ENCODE results near the gene SPTB.

The SPTB gene

DNA sequence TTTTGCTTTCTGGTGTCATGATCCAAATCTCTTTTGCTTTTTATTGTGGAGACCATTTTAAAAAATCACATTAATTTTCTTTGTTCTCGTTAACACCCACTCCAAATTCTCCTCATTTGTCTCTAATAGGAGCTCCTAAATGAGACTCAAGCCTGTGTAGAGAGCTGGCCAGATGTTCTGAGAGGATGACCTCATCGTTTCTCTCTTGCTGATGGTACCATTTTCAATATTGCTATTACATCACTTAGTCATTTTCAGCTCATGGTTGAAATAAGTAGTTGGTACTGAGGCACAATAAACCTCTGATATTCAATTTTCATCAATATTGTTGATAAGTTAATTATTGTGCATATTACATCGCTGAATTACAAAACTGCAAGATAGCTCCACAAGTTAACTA, 31.5 kb downstream of the SPTB start:
- DNase-seq, result no peak

DNA sequence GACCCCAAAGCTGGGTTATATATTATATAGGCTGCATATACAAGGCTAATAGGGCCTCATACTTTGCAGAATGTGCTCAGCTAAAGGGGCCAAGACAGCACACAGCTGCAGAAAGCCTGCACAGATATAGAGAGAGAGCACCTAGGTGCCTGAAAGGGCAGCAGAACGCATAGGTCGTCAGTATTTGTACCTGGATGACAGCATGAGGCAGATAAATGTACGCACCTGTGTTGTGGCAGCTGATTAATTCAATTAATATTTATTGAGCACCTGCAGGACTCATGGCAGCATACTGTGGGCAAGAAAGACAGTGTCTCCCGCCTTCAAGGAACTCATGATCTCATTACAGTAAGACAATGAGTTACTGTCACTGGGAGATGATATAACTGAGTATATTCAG, 33.4 kb downstream of the SPTB start:
- no peak for DNase-seq

DNA sequence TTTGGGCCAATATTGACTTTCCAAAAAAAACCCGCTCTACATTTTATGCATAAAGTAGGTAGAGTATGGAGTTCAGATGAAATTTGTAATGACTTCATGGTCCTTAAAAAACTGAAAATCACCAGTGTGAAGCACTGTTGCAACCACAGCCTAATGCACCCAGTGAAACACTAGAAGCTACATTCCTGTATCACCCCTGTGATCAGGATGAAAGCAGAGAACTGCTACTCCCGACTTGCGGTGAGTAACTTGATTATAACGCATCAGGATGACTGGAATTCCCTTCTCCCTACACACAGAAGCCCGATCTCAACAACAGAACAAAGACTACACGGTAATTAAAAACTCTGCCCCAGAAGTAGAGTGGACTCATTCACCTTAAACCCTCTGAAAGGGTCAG, 33.8 kb downstream of the SPTB start:
- DNase-seq, result no peak

DNA sequence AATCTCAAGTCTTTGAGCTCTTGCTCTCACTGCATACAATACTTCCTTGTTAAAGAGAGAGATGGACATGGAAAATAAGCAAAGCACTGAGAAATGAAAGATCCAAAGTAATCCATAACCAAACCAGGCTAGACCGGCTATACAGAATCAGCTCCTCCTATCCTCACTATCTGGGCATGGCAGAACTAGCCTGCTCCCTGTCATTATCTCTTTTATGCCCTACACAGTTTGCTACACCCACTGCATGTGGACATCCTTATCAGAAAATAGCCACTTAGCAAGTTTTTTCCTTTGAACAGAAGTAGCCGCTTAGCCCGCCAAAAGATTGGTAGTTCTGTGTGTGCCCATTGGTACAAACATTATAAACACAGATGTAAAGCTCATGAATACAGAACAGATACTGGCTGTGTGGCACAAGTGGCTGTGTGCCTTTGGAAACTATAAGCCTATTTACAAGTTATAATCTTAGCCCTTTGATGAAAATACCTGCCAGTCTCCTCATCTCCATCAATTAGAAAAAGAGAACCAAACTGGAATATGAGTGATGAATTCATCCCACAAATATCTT, 34.7 kb downstream of the SPTB start:
- no peak for DNase-seq

DNA sequence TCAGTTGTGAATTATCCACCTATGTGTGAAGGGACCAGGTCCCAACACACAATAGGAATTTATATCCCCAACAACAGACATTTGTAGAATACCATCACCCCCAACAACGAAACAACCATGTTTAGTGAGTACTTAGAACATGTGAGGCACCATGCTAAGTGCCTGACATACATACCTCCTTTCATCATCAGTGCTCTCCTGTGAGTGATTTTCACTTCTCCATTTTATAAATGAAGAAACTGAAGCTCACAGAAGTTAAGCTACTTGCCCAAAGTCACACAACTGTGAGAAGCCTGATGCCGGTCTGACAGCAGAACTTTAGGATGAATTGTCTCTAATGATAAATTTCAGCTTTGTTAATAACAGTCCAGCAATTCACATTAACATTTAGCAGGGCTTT, 35.4 kb downstream of the SPTB start:
- no peak for DNase-seq

DNA sequence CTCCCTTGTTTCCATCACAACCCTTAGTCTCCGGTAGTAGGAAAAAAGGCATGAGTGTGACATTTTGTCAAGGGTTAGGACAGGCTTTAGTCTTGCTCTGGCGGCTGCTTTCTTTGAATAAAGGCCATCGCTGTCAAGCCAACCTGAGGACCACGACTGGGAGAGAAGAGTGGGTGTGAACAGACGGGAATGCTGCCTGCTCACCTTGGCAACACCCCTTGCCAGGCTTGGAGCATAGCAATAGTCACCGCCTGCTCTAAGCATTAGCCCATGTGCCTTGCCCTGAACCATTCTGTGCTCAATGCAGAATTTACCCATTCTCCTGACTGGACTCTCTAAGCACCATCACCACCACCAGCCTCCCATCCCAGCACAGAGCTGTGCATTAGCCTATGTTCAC, 36.2 kb downstream of the SPTB start:
- DNase-seq, result no peak

DNA sequence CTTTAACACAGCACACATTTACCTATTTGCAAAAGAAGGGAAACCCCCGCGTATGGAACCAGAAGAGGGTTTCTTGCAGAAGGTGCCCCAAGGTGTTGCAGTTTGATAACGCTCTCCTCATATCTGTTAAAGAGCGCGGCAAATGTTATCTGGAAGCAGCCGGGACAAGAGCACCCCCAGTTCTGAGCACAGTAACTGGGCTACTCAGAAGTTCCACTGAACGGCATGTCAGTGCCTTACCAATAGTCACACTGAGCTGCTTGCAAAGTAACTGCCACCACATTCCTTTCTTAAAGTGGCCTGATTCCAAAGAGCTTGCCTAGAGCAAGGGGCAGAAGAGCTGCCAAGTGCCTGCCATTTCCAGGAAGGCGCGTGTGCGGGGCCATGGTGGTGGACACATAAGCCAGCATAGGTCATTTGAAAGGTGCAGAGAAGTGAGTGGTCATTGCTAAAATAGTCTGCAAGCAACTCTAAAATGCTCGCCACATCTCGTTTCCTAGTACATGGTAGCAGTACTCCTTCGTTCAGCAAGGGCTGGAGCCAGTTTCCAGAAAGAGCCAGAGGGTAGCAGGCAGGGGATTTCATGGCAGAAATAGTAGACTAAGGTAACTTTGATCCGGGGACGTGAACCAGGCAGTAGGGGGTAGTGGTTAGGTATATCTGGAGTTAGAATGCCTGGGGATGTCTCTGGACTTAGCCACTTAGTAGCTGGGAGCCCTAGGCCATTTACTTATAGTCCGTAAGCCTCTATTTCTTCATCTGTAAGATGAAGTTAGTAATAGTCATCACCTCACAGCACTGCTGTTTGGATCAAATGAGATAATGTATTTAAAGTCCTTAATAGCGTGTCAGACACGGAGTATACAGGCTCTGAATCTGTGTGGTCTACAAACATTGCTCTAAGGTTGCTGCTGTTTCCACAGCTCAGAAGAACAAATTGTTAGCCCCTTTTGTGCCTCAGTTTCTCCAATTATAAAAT, 37.6 kb downstream of the SPTB start:
- no peak for DNase-seq

DNA sequence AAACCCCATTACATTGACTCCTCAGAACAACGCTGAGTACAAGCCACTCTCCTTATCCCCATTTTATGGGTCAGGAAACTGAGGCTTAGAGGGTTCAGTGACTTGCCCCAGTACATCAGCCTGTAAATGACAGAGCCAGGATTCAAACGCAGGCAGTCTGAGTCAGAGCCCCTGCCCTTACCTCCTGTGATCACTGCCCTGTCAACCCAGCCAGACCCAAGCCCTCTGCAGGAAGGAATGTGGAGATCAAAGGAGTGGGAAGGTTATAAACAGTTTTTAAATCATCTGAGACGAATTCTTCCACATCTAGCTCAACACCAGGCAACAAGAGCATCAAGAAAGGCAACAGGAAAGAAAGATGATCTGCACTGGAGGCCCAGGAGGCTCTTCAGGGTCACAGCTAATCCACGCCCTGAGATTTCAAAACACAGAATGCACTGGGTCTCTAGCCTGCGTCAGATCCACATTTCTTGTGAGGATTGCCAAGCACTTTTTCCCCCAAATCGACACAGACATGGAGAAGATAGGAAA, 38.5 kb downstream of the SPTB start:
- DNase-seq, result no peak

DNA sequence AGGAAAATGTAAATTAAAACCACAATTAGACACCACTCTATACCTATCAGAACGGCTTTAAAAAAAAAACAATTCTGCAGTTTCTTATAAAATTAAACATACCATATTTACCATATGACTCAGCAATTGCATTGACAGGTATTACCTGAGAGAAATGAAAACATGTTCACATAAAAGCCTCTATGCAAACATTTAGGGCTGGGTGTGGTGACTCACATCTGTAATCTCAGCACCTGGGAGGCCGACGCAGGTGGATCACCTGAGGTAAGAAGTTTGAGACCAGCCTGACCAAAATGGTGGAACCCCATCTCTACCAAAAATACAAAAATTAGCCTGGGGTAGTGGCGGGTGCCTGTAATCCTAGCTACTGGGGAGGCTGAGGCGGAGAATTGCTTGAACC, 41.1 kb downstream of the SPTB start:
- no peak for DNase-seq

DNA sequence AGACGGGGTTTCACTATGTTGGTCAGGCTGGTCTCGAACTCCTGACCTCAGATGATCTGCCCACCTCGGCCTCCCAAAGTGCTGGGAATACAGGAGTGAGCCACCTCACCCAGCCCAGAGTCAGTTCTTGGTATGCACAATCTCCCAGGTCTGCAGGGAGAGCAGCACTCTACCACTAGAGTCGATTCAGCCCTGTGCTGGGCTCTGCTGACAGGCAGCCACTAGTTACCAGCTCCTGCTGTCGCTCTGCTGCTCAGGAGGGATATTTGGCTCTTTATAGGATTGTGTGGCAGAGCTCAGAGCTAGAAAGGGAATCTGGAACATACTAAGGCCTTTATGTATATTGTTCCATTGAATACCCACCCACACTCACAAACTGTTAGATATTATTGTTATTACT, 44.3 kb downstream of the SPTB start:
- no peak for DNase-seq

DNA sequence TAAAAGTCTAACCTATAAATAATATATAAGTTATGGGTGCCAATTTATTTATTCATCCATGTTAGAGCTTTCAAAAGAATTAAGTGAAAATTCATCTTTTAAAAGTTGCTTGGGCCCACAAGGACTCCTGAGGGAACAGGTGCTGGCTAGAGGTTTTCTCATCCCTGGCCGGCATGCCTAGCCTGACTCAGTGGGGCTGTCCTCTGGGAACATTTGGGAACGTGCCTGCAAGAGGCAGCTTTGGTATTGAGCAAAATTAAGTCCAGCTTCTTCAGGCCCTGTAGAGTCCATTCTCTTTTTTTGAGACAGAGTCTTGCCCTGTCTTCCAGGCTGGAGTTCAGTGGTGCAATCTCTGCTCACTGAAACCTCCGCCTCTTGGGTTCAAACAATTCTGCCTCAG, 44.7 kb downstream of the SPTB start:
- no peak for DNase-seq

DNA sequence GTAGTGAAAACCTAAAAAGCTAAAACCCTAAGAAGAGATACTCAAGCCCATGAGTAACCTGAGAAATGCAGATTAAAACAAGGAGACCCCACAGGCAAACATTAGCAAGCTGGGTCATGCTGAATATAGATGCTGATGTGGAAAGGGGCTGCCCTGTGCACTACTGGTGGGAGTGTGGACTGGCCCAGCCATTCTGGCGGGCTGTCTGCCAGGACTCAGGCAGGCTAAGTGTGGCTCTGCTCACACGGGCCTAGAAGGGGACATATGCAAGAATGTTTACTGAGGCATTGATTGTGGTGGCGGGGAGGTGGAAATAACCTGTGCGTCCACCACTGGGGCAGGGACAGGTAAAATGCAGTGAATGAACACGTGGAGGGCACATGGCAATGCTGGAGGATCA, 48.3 kb downstream of the SPTB start:
- DNase-seq, result no peak

DNA sequence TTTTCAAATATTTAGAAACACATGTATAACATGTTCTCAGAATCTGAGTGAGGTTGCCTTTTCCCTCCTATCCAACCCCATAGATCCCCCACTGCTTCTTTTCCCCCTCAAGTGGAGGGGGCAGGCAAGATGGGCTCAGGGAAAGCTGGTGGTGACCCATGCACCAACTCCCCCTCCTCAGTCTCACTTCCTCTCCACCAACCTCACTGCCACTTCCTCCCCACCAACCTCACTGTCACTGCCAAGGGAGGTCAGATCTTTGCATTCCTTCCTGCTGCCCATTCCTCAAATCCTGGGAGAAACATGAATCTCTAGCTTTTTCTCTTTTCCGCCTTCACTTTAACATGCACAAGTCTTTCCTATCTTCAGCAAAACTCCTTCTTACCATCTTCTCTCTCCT, 48.7 kb downstream of the SPTB start:
- DNase-seq, result no peak

DNA sequence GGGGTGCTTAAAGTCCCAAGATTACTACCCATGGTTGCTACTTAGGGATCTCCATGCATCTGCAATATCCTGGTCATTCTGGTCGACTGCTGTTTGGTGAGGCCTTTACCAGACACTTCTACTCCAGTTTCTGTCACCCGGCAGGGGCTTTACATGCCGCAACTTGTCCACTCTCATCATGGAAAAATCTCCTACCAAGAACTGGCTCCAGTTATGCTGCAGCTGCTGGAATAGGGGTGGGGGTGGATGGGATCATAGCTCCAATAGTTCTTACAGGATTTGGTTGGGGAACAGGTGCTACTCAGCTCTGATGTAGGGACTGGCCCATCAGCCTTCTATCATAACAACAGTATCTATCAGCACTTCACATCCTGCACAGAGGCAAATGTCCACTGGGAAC, 51.6 kb downstream of the SPTB start:
- DNase-seq, result no peak

DNA sequence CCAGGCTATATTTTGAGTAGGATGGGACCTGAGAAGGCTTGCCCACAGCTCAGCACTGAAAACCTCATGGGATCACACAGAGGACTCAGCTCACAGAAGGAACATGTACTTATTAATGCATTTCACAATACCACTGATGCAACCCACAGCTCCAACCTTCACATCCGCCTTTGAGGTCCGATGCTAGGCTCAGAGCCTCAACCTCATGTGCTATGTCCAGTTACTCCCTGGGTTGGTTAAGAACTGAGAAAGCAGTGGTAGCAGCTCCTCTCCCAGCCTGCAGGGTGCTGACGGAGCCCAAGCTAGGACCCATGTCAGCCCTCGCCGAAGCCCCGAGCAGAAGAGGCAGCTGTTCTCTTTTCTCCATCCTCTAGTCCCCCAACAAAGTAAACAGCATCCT, 52.9 kb downstream of the SPTB start:
- no peak for DNase-seq

DNA sequence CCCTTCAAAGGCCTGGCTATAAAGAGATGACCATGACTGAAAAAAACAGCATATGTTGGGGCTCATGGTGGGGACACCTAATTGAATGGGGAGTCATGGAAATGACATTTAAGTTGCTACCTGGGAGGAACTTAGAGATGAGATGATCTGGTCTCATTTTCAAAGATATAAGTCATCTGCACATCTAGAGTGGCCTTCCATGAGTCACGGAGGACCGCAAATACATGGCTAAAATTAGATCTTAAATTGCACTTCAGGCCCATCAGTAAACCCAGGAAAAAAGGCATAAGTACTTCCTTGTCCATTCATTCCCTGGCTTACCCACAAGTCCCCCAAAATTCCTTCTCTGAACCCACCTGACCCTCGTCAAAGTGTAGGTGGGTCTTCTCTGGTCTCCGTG, 53.4 kb downstream of the SPTB start:
- no peak for DNase-seq

DNA sequence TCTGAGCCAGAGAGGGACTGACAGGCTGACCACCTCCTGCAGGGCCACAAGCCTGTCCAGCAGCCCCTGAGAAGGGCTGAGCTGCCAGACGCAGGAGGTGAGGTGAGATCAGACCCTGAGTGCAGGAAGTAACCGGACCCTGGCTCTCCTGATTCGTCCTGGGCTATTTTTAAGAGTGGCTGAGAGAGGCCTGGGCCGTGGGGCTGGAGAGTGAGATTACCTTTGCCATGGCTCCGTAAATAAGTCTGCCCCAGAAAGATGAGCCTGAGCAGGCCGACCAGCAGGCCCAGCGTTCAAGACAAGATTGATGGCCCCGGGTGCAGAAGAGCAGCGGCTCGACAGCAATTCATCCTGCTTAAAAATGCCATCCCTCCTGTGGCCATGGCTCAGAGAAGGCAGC, 54.2 kb downstream of the SPTB start:
- DNase-seq, result no peak

DNA sequence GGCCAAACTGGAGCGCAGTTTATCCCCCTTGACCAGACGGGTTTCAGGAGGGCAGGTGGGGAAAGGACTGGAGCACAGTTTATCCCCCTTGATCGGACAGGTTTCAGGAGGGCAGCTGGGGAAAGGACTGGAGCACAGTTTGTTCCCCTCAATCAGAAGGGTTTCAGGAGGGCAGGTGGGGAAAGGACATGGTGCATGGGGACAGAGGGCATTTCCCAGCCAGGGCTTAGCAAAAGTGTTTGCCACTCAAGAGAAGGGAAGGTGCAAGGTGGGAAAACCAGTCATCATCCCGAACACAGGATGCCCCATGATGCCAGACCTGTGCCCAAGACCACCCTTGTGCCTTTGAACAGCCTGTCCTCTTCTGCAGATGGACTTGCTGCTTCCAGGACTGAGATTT, 54.7 kb downstream of the SPTB start:
- no peak for DNase-seq

DNA sequence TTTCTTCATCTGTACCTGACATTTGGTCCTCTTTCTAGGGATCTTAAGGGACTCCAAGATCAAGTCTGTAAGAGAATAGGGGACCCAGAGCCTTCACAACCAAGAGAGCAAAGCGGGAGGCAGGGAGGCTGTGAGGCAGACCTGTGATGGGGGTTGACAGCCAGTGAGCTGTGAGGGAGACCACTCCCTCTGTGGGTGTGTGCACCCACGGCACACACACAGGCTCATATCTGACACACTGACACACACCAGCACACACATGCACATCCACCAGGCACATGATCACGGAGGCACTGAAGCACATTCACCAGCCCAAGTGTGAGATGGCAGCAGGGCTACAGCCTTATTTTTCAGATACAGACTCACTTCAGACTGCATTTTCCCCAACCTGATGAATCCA, 55.2 kb downstream of the SPTB start:
- DNase-seq, result no peak

DNA sequence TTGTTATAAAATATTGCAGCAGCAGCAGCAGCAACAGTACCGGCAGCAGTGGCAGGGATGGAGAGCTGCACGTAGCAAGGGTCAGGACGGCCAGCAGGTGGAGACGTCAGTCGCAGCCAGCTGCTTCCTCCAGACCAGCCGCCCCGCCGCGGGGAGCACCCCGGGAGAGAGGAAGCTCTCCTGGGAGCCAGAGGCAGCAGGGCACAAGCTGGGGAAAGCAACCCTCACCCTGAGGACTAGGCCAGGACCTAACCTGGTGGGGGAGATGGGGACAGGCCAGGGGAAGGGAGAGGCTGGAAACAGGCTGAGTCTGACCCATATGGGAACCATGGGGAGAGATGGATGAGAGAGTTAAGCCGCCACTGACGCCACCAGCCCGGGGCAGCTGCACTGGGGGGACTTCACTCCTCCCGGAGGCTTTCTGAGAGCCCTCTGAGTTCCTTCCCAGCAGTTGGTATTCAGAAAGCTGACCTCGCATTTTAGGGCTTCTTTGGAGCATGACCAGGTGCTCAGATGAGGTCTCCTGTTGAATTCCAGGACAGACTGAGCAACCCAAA, 56.3 kb downstream of the SPTB start:
- peak; percentile 61 to 65 for DNase-seq

DNA sequence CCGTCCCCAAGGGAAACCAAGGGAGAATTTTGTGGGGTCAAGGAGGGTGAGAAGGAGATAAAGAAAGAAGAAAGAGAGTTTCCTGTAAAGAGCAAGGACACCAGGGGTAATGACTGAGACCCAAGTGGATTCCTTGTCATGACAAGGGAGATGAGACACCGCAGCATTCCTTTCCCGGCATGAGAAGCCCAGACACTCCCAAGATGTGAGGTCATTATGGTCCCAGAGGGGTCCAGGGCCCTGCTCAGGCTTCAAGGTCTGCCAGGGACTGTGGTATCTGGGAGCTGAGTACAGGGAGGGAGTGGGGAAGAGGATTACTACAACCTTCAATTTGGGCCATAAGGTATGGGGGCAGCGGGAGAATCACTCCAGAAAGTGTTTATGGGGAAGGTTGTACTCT, 58.1 kb downstream of the SPTB start:
- no peak for DNase-seq

DNA sequence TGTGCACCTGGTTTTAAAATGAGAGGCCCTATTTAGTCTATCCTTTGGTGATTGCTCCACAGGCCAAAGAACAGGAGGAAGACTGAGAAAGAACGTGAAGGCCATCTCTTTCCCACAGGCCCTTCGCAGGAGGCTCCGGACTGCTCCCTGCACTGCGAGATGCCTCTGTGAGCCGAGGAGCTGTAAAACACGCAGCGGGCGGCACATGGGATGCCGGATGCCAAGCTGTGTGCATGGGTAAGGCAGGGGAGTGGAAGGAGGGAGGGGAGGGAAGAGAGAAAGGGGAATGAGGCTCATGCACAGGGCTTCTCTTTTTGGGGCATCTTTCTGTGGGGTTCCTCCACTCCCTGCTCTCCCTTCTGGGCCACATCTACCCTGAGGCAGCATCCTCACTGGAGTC, 61.6 kb downstream of the SPTB start:
- DNase-seq, result no peak

DNA sequence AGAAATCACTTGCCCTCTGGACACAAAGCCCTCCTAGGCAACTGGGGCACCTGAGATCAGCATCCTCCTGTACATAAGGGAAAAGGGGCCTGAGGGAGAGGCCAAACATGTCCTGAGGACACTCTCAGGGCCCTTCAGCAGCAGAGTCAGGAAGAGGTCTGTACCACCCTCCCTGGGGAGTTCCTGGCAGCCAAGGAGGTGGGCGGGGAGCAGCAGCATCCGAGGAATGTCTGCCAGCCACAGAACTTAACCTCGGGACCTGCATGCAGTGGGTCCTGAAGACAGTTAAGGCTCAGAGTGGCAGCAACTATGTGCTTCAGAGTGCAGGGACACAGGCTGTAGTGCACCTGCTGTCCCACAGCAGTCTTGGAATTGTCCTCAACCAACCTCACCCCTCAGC, 62.1 kb downstream of the SPTB start:
- no peak for DNase-seq

DNA sequence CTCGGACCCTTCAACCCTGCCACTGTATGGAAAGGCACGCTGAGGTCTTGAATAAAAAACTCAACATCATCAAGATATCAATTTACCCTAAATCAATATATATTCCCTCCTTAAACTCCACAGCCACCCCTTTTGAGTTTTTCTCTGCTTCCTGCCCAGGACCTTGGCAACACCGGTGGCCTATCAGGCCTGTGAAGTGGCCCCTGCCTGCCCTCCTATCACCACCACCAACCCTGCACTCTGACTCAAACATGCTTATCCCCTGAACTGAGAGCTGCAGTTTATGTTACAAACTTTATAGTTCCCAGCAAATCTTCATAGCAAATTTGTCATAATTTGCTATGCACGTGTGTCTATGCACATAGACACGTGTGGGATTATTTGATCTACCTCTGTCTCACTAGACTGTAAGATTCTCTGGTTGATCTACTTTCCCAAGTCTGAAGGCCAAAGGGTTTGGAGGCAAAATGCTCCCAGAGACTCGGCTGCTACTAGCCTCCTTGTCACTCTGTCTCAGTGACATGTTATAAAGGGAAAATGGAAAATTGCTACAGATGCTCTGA, 63.4 kb downstream of the SPTB start:
- no peak for DNase-seq

Measured in activated CD4-positive, alpha-beta T cell treated with anti-CD3 and anti-CD28 coated beads for 4 hours (primary cell).